HEK293T (cell line): ENCODE measurements around the gene SSU72.

Source experiments
- CTCF ChIA-PET: fragments of 350-600 bp; formaldehyde crosslinking; extraction: SDS; loops from one replicate; lab custom pipeline; 2021; ENCODE audit warnings: antibody characterized with exemption, inconsistent platforms; lab: Yijun Ruan, JAX
- POLR2A ChIA-PET: fragments of 350-600 bp; formaldehyde crosslinking; extraction: SDS; loops from one replicate; lab custom pipeline; 2020; ENCODE audit warnings: antibody characterized with exemption, inconsistent platforms; lab: Yijun Ruan, JAX
- DNase-seq: peaks from one replicate; pipeline ENCODE4 v3.0.0; 2012; ENCODE audit warnings: mixed read lengths; ENCODE audit errors: extremely low spot score
- ARNT ChIP-seq: fragments of 450-650 bp; IDR thresholded peaks from 2 replicates; pipeline ENCODE4 v1.6.1; 2017; ENCODE audit warnings: mild to moderate bottlenecking
- BHLHE40 ChIP-seq: fragments of 450-650 bp; IDR thresholded peaks from 2 replicates; pipeline ENCODE4 v1.6.1; 2016; ENCODE audit warnings: mild to moderate bottlenecking, moderate library complexity, borderline replicate concordance
- CTBP1 ChIP-seq: fragments of 450-650 bp; IDR thresholded peaks from 2 replicates; pipeline ENCODE4 v1.6.1; 2016; ENCODE audit warnings: borderline replicate concordance
- ELF4 ChIP-seq: fragments of 450-650 bp; IDR thresholded peaks from 2 replicates; pipeline ENCODE4 v1.6.1; 2017; ENCODE audit warnings: antibody characterized with exemption
- FOXA1 ChIP-seq: fragments of 450-650 bp; IDR thresholded peaks from 2 replicates; pipeline ENCODE4 v1.6.1; 2016; ENCODE audit warnings: mild to moderate bottlenecking
- FOXK2 ChIP-seq: fragments of 450-650 bp; IDR thresholded peaks from 2 replicates; pipeline ENCODE4 v1.6.1; 2016; ENCODE audit warnings: mild to moderate bottlenecking
- FOXM1 ChIP-seq: fragments of 450-650 bp; IDR thresholded peaks from 2 replicates; pipeline ENCODE4 v1.6.1; 2017; ENCODE audit warnings: mild to moderate bottlenecking, borderline replicate concordance
- HDGF ChIP-seq: fragments of 450-650 bp; IDR thresholded peaks from 2 replicates; pipeline ENCODE4 v1.6.1; 2017; ENCODE audit warnings: antibody characterized with exemption, borderline replicate concordance
- L3MBTL2 ChIP-seq: fragments of 450-650 bp; conservative IDR thresholded peaks from 2 replicates; pipeline ENCODE4 v1.6.1; 2016; ENCODE audit warnings: mild to moderate bottlenecking
- LEF1 ChIP-seq: fragments of 450-650 bp; IDR thresholded peaks from 2 replicates; pipeline ENCODE4 v1.6.1; 2017; ENCODE audit warnings: mild to moderate bottlenecking, borderline replicate concordance
- NFRKB ChIP-seq: fragments of 450-650 bp; IDR thresholded peaks from 2 replicates; pipeline ENCODE4 v1.6.1; 2016; ENCODE audit warnings: mild to moderate bottlenecking, moderate library complexity
- PKNOX1 ChIP-seq: fragments of 450-650 bp; IDR thresholded peaks from 2 replicates; pipeline ENCODE4 v1.6.1; 2016
- SP1 ChIP-seq: fragments of 450-650 bp; IDR thresholded peaks from 2 replicates; pipeline ENCODE4 v1.6.1; 2017
- SUZ12 ChIP-seq: fragments of 450-650 bp; IDR thresholded peaks from 2 replicates; pipeline ENCODE4 v1.6.1; 2016; ENCODE audit warnings: mild to moderate bottlenecking
- TARDBP ChIP-seq: fragments of 450-650 bp; IDR thresholded peaks from 2 replicates; pipeline ENCODE4 v1.6.1; 2016
- ZNF384 ChIP-seq: fragments of 450-650 bp; IDR thresholded peaks from 2 replicates; pipeline ENCODE4 v1.6.1; 2016

Gene SSU72

GRCh38 chr1:1582585-1583346 lies 8.1 kb upstream of the SSU72 start:
- CTCF ChIA-PET, result no interaction called here
- no peak for TF ChIP-seq NFRKB
- TF ChIP-seq L3MBTL2, result no peak
- no peak for TF ChIP-seq PKNOX1
- no peak for TF ChIP-seq FOXK2
- TF ChIP-seq LEF1, result no peak
- TF ChIP-seq ELF4, result no peak
- no peak for TF ChIP-seq SUZ12
- no peak for TF ChIP-seq ZNF384
- TF ChIP-seq FOXM1, result no peak
- TF ChIP-seq CTBP1, result no peak
- POLR2A ChIA-PET, result no interaction called here
- no peak for DNase-seq

- ChIA-PET CTCF (no interaction called here), POLR2A (interaction anchor here (0.6 to 1.7 kb wide), 4 partner anchors 8 to 37 kb away, joined by 3 to 6 read pairs (median 4); partner anchors contain the start of gene MIB2)
- DNase-seq, result no peak
- TF ChIP-seq NFRKB (no peak), FOXA1 (no peak), FOXK2 (no peak), ARNT (no peak), L3MBTL2 (no peak), CTBP1 (no peak), TARDBP (no peak), SUZ12 (no peak), FOXM1 (no peak)
Measured at GRCh38 chr1:1578371-1578940, 3.8 kb upstream of the SSU72 start.

GRCh38 chr1:1577367-1578011 lies 2.8 kb upstream of the SSU72 start:
- DNase-seq, result no peak
- CTCF ChIA-PET, result no interaction called here
- POLR2A ChIA-PET, result interaction anchor here (0.7 to 1.7 kb wide), 3 partner anchors 9 to 38 kb away, joined by 4 to 6 read pairs (median 5); partner anchors contain the start of gene MIB2
- TF ChIP-seq ZNF384 (no peak), BHLHE40 (no peak), FOXM1 (no peak), PKNOX1 (peak; percentile 66), SUZ12 (no peak), TARDBP (no peak), SP1 (no peak), FOXK2 (no peak), HDGF (no peak)

- TF ChIP-seq L3MBTL2 (0 out of 2 replicates have a peak, but pooled peaks have one; percentile 14), ELF4 (no peak), TARDBP (no peak), ZNF384 (peak; percentile 87), FOXK2 (no peak), CTBP1 (no peak), SP1 (no peak)
- ChIA-PET POLR2A (no interaction called here), CTCF (no interaction called here)
- DNase-seq, result peak; percentile 74
Measured at GRCh38 chr1:1573843-1574720, 581 bp downstream of the SSU72 start.

- ChIA-PET POLR2A (no interaction called here), CTCF (interaction anchor here (0.6 kb wide), 1 partner anchor 80 kb away, joined by 4 read pairs; no protein-coding TSS in a partner anchor)
- TF ChIP-seq ARNT (no peak), L3MBTL2 (no peak), FOXK2 (no peak), BHLHE40 (no peak), SP1 (no peak), TARDBP (no peak), PKNOX1 (no peak), LEF1 (no peak), HDGF (no peak), FOXM1 (no peak), SUZ12 (no peak), ZNF384 (no peak), ELF4 (no peak)
- DNase-seq, result no peak
Measured at GRCh38 chr1:1569341-1569740, 5.3 kb downstream of the SSU72 start.
